NCI-H446 treated with DMSO at 0.1 percent for 48 hours (cell line): Measurements from ENCODE around the gene DCST1.

ENCODE experiments used
- DNase-seq: peaks from one replicate; lab custom pipeline; 2025; lab: John Stamatoyannopoulos, UW

The DCST1 gene

GRCh38 chr1:155052439-155053395 lies 19.1 kb downstream of the DCST1 start:
- no peak for DNase-seq

DNA sequence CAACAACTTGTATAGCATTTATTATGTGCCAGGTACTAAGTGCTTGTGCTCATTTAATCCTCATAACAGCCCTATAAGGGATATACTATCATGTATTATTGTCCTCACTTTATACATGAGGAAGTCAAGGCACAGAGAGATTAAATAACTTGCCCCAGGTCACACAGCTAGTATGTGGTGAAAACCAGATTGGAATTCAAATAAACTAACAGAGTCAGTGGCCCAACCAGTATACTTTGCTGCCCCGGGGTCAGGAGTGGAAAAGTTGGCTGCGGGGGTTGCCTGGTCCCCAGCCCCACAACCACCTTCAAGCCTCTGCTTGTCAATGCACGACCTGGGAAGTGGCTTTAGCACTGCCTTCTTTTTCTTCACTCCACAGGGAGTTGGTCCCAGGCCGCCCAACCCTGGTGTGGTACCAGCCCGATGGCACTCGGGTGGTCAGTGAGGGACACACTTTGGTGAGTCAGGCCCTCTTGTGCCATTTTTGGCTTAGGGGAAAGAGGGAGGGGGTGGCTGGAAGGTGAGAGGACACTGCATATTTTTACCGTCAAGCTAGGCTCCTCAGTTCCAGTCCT lies 20.0 kb downstream of the DCST1 start:
- DNase-seq: no peak

GRCh38 chr1:155057104-155057503 lies 23.5 kb downstream of the DCST1 start:
- DNase-seq: no peak

DNA sequence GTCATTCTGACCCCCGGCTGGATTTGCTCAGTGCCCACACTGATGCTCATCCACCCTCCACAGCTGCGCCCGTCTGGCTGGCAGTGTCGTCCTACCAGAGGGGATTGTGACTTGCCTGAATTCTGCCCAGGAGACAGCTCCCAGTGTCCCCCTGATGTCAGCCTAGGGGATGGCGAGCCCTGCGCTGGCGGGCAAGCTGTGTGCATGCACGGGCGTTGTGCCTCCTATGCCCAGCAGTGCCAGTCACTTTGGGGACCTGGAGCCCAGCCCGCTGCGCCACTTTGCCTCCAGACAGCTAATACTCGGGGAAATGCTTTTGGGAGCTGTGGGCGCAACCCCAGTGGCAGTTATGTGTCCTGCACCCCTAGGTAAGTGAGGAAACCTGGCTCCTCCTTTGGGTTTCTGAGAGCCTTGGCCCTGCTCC lies 24.2 kb downstream of the DCST1 start:
- no peak for DNase-seq

- no peak for DNase-seq
These were observed 27.1 kb downstream of the DCST1 start for GRCh38 chr1:155060736-155061135.

GRCh38 chr1:155061381-155062150 lies 27.9 kb downstream of the DCST1 start:
- peak; percentile 21 for DNase-seq

DNA sequence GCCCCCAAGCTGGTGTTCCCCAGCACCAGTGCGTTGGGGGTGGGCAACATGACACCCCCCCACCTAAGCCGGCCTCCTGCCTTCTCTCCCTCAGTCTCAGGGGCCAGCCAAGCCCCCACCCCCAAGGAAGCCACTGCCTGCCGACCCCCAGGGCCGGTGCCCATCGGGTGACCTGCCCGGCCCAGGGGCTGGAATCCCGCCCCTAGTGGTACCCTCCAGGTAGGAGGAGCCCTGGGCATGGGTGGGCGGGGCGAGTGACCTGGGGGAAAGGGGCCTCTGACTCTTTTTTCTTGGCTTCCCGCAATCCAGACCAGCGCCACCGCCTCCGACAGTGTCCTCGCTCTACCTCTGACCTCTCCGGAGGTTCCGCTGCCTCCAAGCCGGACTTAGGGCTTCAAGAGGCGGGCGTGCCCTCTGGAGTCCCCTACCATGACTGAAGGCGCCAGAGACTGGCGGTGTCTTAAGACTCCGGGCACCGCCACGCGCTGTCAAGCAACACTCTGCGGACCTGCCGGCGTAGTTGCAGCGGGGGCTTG lies 28.6 kb downstream of the DCST1 start:
- DNase-seq: no peak

- DNase-seq: no peak
These were observed 29.2 kb downstream of the DCST1 start for GRCh38 chr1:155062702-155063411.

DNA sequence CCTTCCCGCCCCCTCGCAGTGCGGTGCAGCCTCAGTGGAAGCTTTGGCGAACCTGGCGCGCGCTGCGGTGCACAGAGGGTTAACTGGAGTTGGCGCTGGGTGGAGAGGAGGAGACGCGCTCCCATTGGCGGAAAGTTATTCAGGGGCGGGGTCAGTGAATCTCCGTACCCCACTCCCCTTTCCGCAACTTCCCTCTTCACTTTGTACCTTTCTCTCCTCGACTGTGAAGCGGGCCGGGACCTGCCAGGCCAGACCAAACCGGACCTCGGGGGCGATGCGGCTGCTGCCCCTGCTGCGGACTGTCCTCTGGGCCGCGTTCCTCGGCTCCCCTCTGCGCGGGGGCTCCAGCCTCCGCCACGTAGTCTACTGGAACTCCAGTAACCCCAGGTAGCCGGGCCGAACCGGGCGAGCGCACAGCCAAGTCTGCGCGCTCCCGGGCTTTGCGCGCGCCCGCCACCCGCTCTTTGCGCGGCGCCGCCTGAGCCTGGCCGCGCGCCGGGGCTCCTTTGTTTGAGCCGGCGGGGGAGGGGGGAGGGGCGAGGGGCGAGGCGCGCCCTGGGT lies 30.0 kb downstream of the DCST1 start, which contains the start of gene EFNA4:
Gene EFNA4, plus strand, starts transcription at position 191 of the 561 bp plus-strand sequence. Its CDS starts 84 bp downstream, at position 275.
- DNase-seq: peak; percentile 51

DNA sequence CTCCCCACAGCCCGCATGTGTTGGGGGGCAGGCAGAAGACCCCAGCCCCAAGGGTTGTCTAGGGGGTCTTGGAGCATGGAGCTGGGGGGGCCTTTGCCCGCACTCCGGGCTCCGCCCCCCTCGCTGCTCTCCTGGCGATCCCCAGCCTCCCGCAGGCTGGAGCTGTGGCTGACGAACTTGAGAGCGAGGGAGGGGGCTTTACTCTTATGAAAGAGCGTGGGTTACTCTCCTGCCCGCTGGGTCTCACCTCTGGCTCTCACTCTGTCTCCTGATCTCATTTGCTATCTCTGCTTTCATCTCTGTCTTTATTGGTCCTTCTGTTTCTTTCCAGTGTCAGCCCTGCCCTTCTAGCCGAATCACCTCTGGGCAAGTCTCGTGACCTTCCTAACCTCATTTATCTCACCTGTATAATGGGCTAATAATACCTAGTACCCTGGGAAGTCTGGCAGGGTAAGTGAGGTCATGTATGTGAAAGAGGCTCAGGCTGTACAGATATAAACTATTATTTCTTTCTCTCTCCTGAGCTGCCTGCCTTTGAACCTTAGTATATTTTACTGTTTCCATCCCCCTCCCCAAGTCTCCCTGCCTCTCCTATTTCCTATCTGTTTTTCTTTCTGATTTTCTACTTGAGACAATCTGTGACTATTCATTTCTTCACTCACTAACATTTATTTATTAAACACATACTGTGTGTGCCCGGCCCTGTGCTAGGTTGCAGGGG lies 30.6 kb downstream of the DCST1 start:
- DNase-seq: no peak

DNA sequence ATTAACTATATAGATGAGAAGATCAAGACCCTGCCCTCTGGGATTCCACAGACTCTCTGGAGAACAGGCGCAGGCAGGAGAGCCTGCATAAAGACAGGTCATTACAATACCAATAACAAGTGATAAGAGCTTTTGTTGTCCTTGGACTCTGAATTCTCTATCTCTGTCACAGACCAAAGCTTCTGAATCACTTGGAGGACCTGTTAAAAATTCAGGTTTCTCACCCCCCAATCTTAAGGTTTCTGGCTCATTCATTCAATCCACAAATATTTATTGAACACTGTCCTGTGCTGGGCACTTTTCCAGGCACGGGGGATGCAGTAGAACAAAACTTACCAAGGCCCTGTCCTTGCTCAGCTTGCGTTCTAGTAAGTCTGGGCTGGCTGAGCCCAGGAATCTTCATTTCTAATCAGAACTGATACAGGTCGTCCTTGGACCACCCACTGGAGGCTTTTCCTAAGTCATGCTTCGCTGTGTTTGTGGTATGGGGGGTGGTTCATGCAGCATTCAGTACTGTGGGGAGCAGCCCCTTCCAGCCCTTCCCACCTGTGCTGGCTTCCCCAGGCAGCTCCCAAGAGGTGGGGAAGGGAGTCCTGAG lies 31.3 kb downstream of the DCST1 start:
- no peak for DNase-seq

DNA sequence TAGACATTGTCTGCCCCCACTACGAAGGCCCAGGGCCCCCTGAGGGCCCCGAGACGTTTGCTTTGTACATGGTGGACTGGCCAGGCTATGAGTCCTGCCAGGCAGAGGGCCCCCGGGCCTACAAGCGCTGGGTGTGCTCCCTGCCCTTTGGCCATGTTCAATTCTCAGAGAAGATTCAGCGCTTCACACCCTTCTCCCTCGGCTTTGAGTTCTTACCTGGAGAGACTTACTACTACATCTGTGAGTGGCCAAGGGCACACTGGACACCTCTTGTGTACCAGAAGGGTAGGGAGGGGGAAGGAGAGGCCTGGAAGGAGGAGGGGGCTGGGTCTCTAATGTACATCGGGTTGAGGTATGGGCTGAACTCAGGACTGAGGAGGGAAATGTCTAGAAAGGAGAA lies 33.2 kb downstream of the DCST1 start:
- DNase-seq: no peak

DNA sequence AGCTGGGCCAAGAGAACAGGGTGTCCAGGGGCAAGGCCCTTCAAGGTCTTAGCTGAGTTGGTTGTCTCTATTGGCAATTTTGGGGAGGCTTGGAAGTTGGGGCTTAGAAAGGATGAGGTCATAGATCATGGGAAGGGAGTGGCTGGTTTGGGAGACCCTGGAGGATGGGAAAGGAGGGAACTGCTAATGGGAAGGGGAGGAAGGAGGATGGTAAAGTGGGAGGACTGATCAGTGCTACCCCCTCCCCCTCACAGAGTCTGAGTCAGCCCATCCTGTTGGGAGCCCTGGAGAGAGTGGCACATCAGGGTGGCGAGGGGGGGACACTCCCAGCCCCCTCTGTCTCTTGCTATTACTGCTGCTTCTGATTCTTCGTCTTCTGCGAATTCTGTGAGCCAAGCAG lies 35.0 kb downstream of the DCST1 start:
- DNase-seq: no peak

DNA sequence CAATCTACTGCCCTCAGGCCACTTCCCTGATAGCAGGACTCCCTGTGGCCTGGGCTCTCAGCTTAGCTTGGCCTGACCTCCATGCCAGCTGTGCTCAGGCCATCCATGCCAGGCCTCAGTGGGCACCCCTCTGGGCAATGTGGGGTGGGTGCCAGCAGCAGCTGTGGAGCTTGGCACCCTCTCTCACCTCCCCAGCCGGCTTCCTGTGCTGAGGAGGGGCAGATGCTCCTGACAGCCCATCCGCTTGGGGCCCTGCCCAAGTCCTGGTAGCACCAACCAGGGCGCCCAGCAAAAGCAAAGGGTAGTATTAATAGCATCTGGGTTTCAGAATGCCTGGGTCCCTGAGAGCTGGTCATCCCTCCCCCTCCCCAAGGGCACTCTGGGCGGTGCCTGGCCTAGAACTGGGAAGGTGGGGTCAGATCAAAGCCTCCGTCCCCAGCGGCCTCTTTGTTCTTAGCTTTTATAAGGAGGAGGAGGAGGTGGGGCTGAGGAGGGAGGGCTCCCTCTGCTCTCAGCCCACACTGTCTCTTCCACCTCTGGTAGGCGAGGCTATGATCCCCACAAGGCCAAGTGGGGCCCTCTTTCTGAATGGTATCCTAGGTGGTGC lies 36.0 kb downstream of the DCST1 start:
- DNase-seq: peak; percentile 42

GRCh38 chr1:155070158-155070621 lies 36.6 kb downstream of the DCST1 start:
- DNase-seq: no peak

GRCh38 chr1:155070721-155071569 lies 37.3 kb downstream of the DCST1 start:
- DNase-seq: no peak

- DNase-seq: no peak
These were observed 38.1 kb downstream of the DCST1 start for GRCh38 chr1:155071701-155072100.

GRCh38 chr1:155072531-155073289 lies 39.1 kb downstream of the DCST1 start:
- DNase-seq: no peak
